ENCODE results near the gene FPR2. TPM values are rescaled to one million over a fixed set of nuclear protein-coding genes. Genes with fewer than 3 reads are reported as not detected.

FPR2 gene, protein sequence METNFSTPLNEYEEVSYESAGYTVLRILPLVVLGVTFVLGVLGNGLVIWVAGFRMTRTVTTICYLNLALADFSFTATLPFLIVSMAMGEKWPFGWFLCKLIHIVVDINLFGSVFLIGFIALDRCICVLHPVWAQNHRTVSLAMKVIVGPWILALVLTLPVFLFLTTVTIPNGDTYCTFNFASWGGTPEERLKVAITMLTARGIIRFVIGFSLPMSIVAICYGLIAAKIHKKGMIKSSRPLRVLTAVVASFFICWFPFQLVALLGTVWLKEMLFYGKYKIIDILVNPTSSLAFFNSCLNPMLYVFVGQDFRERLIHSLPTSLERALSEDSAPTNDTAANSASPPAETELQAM
- total RNA-seq = not detected in 2 replicates

DNA sequence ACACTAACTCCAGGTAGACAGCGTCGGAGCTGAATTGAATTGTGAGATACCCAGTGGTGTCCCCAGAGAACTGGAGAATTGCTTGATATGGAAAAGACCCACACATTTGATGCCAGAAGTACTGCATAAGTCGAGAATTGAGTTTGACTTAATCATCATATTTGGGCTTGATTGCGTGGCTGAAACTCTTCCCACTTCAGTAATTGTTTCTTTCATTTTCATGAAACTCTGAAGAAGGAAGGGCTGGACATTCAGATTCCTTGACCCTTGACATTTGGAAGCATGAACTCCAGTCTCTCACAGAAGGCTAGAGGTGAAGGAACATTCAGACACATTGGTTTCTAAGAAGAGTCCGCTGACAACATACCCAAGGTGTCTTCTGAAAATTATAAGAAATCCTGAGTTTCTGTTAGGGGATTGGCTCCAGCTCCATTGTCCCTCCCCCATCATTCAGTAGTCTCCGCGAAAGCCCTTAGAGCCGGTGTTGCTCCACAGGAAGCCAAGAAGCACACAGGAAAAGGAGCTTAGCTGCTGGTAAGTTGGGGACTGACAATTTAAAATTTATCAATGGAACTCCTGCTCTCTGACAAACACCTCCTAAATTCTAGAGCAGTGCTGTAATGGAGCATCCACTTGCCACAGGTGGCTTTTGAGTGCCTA is at the start of gene FPR2:
Gene FPR2 (plus strand): TSS at position 484 of the 660 bp plus-strand sequence. CDS start 7,479 bp downstream, outside the sequence.

DNA sequence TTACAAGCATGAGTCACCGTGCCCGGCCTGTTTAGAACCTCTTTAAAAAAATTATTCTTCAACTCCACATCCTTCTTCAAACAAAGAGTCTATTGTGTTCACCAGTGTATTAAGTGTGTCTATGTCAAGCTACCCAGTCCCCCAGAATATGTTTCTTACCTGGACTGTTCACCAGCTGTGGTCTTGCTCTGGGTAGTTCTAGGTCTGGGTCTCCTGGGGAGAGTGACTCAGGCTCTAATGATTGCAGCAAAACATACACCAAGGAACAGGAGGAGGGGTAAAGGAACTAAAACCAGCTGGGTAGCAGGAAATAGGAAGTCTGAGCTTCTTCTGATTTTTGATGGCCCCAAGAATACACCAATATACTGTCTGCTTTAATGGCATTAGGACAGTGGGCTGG is 9.3 kb upstream of the FPR2 start, which contains the start of gene FPR1:
Gene FPR1 (minus strand): TSS at position 224 of the 400 bp plus-strand sequence. CDS start 4,884 bp downstream, outside the sequence.

DNA sequence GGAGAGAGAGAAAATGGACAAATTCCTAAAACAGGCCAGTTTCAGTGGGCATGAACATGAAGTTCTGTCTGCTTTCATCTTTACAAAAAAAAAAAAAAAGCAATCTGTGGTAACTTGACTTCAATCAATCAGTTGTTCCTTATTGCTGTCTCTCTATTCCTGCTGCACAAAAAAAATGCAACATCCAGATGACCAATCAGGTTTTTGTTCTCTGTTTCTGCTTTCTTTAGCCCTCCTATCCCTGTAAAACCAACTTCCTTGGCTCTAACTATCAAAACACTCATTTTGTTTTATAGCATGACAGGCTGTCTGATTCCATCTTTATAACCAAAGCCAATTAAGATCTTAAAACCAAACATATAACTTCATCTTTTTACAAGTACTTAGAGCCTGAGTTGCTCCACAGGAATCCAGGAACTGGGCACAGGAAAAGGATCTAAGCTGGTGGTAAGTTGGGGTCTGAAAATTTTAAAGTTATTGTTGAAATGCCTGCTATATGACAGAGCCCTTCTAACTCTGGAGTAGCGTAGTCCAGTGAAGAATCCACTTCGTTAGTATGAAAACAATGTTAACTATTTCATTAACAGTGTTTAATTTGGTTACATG is 34.0 kb downstream of the FPR2 start, which contains the start of gene FPR3:
Gene FPR3 (plus strand): TSS at position 273 of the 606 bp plus-strand sequence. CDS start 28,592 bp downstream, outside the sequence.

Other genes with a start within 250 kb of the FPR2 start
- not detected in 2 replicates for gene SIGLEC6, start 229.5 kb upstream of the FPR2 start, total RNA-seq
- gene ZNF175, start 189.9 kb upstream of the FPR2 start, total RNA-seq = 5.5 and 6.4 TPM in 2 replicates
- 1.2 and 2.8 TPM in 2 replicates for gene SIGLEC5, start 130.8 kb upstream of the FPR2 start, total RNA-seq
- not detected in 2 replicates for gene SIGLEC14, start 114.4 kb upstream of the FPR2 start, total RNA-seq
- gene SPACA6, start 67.8 kb upstream of the FPR2 start, total RNA-seq = 5.5 and 21.2 TPM in 2 replicates
- gene HAS1, start 37.2 kb upstream of the FPR2 start, total RNA-seq = not detected in 2 replicates
- 0.11 TPM in 1 of 2 replicates, not detected in the other for gene FPR1, start 9.3 kb upstream of the FPR2 start, total RNA-seq
- gene FPR3, start 34.0 kb downstream of the FPR2 start, total RNA-seq = not detected in 2 replicates
- gene ZNF577, start 126.8 kb downstream of the FPR2 start, total RNA-seq = 8.4 and 13.0 TPM in 2 replicates
- 6.4 and 7.1 TPM in 2 replicates for gene ZNF649, start 143.8 kb downstream of the FPR2 start, total RNA-seq
- 6.5 and 7.9 TPM in 2 replicates for gene ZNF613, start 166.3 kb downstream of the FPR2 start, total RNA-seq
- 10.3 and 16.5 TPM in 2 replicates for gene ZNF350, start 225.7 kb downstream of the FPR2 start, total RNA-seq
- 6.7 and 15.3 TPM in 2 replicates for gene ZNF615, start 247.0 kb downstream of the FPR2 start, total RNA-seq

Measured in placental epithelial cell (primary cell).